Stimulated activated CD8-positive, alpha-beta memory T cell treated with anti-CD3 and anti-CD28 coated beads, Interleukin-7, amount 100 ng/mL, for 1 hour (primary cell): ENCODE data around the gene RAB36.

Experiments
- DNase-seq, 2 donors: peaks; one replicate each; pipeline ENCODE4 v3.0.0-alpha.2; 2020; ENCODE audit warnings: low read depth in 2 of 2

RAB36 gene, protein sequence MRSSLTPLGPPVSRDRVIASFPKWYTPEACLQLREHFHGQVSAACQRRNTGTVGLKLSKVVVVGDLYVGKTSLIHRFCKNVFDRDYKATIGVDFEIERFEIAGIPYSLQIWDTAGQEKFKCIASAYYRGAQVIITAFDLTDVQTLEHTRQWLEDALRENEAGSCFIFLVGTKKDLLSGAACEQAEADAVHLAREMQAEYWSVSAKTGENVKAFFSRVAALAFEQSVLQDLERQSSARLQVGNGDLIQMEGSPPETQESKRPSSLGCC

DNA sequence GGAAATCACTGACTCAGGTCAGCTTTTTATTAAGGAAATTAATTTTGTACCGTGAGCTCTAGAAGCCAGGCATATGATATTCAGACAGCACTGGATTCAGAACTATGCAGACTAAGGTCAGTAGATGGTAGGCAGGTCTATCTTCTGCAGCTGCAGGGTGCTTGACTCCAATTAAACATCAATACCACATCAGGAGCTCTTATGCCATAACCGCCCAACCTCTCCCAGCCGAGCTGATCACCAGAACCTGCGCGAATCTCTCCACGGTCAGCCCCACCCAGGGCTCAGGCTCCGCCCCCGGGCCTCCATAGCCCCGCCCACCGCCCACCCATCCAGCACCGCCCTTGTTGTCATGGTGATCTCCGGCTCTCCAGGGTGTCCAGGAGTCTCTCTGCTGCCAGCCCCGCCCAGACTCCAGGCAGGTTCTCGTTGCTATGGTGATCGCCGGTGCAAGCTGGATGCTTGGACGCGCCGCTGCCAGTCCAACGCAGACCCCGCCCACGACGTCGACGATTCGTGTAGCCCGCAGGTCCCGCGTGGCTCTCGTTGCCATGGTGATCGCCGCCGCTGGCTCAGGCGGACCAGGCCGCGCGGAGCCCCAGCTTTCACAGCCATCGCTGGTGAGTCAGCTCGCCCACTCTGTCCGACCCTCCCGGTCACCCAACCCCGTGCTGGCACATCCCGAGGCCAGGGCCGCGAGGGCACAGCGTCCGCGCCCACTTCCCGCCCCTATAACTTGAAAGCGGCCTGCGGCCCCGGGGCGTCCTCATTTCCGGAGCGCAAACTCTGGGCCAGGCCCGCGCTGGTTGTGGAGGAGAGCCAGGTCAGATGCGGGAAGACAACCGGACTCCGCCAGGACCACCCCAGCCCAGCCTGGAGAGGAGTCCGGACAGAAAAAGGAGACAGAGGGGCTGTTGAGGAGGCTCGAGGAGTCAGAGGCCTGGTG is at the start of gene RAB36:
RAB36 (plus strand) TSS at position 546 of the 946 bp plus-strand sequence. CDS start 1,140 bp downstream, outside the sequence.
- DNase-seq: peak; percentile 67 to 68

DNA sequence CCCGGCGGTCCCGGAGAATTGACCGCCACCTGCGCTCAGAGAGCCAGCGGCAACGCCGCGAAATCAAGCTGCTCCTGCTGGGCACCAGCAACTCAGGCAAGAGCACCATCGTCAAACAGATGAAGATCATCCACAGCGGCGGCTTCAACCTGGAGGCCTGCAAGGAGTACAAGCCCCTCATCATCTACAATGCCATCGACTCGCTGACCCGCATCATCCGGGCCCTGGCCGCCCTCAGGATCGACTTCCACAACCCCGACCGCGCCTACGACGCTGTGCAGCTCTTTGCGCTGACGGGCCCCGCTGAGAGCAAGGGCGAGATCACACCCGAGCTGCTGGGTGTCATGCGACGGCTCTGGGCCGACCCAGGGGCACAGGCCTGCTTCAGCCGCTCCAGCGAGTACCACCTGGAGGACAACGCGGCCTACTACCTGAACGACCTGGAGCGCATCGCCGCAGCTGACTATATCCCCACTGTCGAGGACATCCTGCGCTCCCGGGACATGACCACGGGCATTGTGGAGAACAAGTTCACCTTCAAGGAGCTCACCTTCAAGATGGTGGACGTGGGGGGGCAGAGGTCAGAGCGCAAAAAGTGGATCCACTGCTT is 49.4 kb upstream of the RAB36 start:
- no peak for DNase-seq

DNA sequence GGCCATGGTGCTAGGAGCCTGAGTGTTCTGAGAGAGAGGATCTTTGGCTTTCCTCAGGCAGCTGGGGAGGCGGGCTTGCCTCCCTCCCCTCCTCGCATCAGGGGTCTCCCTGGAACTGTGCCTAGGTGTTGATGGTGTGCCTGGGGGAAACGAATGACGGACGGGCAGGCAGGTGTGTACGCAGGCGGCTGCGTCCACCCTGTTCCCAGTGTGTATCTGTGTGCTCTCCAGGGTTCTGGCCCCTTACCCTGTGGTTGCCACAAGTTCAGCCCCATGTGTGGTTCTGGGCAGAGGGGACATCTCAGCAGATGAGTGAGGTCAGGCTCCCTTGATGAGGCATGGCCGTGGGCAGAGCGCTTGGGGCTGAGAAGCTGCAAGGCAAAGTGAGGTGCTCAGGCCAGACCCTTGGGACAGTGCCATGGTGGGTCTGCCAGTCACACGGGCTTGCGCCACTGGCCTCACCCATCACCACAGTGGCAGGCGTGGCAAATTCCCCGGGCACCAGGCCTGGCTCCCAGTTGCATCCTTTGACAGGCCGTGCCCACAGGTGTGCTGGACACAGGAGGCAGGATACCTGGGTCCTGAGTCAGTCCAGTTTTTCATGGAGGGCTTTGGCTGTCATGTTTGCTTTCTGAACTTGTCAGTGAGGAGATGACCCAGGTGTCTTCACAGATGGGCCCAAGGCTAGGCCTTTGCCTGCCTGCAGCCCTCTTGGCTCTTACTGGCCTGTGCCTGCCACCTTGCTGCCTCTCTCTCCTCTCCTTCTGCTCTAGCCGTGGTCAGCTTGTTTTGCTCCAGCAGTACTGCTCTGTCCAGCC is 47.7 kb upstream of the RAB36 start:
- DNase-seq: no peak

DNA sequence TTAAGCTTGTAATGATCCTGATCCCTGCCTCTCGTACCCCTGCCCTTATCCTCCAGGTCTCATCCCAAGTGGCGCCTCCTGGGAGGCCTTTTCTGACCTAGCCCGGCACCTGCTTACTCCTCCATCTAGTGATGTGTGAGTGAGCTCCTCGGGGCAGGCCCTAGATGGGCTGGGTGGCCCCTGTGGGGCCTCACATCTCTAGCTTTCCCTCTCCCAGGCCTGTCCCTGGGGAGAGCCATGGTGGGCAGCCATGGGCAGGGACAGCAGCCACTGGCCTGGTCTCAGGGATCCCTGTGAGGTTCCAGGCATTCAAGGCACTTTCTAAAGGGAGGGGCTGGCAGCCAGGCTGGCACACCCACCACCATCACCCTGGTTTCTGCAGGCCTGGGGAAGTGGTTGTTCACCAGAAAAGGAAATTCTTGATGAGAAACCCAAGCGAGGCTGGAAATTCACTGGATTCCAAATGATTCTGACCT is 47.0 kb upstream of the RAB36 start:
- DNase-seq: no peak

DNA sequence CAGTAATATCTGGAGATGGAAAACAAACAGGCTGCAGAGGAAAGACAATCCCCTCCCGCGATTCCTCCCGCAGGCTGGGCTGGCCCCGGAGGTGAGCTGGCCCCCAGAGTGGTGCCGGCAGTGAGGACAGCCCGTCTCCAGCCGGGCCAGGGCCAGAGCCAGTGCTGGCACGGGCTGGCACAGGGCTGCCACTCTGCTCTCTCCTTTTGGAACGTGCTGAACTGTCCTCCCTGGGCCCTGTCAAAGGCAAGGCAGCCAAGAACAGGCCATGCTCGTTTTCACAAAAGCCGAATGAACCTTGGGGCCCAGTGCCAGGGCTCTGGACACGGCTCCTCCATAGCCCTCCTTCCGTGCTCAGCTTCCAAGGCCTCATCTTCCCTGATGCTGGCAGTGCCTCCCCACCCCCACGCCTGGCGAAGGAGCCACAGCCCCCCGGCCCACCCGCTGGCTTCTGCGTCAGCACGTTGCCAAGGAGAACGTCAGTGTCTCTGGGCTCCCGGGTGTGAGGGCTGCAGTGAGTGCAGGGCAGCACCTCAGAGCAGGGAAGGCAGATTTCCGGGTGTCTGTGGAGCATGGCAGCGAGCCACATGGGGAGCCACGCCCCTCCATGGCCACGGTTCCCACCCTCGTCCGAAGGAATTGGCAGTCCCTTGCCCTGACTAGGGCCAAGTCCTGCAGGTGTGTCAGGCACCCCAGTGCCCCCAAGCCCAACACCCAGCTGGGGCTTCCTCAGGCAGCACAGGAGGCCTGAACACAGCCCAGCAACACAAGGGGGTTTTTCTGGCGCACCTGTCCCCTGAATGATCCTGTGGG is 46.4 kb upstream of the RAB36 start:
- no peak for DNase-seq

DNA sequence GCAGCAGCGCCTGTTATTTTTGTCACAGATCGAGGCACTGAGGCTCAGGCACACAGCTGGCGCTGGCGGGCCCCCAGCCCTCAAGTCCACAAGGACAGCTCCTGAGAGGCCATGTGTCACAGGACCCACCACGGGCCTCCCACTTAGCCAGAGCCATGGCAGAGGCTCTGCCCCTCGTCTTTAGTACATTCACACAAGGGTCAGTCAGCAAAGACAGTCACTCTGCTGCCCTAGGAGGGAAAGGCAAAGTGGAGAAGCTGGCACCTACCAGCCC is 45.8 kb upstream of the RAB36 start:
- DNase-seq: no peak

DNA sequence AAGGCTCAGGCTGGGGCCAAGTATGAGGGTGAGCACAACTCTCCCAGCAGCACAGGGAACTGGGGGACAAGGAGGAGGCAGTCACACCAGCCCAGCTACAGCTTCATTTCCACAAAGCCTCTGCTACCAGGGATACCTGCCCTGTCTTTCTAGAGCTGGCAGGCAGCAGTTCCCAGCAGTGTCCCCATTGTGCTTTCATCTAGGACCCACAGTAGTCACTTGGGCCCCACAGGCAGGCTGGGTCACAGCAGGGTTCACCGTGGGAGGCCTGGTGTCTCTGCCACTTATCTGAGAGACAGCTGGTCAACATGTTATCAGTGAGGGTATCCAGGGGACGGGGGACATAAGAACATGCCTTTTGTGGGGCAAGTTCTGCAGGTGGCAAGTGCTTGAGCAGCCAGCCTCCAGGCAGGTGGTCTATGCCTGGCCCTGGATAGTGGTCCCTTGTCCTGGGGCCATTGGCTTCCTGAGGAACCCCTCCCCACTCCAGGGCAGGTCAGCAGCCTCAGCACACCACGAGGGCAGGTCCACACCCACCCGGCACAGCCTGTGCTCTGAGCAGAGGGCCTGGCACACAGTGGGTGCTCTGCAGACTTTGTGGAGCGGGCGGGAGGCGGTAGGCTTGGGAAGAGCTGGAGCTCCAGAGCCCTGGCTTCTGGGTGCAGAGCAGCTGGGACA is 45.0 kb upstream of the RAB36 start:
- no peak for DNase-seq

DNA sequence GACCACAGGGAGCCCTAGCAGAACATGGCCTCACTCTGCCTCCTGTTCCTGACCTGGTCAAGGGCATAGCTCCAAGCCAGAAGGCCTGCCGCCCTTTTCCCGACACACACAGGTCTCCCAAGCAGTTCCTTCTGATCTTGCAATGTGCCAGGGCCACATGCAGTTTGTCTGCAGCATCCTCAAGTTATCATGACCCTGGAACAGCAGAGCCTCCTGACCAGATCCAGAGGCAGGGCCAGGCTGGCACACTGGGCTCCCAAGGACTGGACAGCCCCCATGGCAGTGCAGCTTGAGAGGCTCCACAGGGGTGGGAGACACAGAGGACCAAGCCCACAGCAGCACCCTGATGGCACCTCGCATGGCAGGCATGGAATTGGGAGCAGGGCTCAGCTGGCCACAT is 43.8 kb upstream of the RAB36 start:
- no peak for DNase-seq

DNA sequence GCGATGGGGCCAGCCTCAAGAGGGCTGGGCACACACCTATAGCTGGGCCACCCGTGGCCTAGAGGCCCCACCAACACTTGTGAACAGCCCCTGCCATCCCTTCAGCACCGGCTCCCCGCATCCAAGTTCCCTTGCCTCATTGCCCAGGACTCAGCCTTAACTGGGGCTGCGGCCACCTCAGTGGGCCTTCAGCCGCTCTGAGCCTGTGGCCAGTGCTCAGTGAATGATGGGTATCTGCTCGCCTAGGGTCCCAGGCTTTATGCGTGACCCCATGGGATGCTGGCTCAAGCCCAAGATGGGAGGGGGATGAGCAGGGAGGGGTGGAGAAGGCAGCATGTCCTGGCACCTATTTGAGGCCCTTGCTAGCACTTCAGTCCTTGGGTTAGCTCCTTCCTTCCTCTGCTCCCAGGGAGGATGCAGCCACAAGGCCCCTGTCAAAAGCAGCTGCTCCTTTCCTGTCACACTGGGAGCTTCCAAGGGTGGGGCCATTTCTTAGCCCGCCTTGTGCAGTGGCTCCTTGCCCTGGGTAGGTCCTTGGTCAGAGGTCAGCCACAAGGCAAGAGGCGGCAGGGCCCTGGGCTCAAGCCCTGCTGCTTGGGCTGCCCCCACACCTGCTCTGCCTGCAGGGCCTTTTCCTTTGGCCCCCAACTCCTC is 43.1 kb upstream of the RAB36 start:
- DNase-seq: no peak

DNA sequence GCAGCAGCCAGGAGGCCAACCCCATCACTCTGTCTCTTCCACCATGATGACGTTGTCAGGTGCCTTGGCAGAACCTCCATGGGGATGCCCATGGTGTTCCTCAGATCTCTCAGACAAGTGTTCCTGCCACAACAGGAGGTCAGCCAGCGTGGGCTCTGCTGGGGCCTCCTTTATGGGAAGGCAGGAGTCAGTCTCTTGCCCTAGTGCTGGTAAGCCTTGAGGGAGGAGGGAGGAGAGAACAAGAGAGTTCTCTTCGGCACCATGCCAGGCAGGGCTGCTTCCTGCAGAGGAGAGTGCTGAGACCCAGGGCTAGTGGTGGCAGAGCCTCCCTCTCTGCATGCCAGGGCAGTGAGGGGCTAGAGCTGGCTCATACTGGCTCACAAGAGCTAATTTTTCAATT is 42.5 kb upstream of the RAB36 start:
- no peak for DNase-seq

DNA sequence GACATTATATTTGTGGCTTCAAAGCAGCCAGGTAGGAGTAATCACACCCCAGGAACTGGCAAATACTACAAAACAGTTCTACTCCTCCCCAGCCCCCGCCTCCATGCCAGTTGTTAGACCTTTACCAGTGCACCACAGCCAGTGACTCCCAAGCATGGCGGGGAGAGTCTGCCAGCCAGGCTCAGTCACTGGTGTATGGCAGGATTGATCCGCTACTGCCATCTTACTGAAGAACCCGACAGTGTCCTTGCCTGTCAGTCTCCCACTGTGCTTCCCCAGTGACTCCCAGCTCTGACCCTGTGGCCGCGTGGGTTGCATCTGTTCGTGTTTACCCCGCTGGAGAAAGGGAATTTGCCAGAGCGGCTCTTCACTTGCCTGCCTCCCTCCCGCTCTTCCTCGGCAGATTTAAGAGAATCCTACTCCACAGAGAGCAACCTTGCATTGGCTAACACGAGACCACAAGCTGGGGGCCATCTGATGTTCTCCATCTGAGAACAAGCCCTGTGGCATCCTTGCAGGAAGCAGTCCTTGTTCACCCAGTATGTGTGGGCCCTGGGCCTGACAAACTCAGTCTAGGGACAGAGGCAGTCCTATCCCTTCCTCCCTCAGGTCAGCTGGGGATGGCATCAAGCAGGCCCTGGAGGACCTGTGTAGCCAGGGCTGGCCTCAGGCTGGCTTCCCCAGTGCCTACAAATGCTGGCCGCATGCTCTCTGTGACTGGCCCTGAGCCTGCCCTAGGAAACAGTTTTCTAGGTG is 41.9 kb upstream of the RAB36 start:
- no peak for DNase-seq

DNA sequence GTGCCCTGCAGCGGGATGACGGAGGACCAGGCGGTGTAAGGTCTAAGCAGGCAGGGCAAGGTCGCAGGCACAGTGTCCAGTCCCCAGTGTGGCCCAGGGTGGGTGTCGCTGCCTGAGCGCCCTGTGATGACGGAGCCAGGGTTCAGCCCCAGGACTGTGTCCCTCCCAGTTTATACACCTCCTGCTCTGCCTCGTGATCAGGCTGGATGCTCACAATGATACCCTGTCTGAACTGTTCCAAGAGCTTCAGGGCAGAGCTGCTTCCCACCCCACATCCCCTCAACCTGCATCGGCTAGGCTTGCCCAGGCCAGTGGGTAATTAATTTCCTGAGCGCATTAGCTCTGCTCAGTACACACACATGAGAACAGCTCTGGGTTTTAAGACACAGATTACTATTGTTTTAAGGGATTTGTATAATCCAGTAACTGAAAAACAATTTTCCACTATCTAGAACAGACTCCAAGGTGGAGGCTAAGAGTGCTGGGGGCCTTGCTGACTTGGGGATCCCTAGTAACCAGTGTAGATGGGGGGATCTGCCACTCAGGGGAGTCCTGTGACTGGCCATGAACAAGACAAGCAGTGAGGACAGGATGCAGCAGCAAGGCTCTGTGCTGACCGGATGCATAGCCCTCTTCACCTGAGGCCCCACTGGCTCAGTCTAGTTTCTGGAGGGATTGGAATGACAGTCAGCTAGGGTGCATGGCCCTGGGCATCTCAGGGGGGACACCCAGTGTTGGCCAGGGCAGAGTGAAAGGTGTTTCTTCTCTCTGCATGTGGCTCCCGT is 40.9 kb upstream of the RAB36 start:
- DNase-seq: no peak

DNA sequence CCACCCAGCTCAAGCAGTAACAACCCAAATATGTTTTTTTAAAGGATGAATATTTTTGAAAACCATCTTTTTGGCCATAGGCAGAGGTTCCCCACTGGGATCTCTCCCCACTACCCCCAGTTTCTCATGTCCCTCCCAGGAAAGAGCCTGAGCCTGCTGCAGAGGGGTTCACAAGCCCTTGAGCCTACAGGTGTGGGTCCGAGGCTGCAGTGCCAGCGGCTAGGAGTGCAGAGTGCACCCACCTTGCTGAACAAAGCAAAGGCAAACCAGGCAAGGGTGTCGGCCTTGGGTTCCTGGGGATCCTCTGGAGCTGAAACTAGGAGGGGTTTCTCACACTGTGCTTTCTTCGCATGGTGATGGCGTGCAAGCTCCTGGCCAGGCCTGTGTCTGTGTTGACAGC is 40.0 kb upstream of the RAB36 start:
- no peak for DNase-seq

DNA sequence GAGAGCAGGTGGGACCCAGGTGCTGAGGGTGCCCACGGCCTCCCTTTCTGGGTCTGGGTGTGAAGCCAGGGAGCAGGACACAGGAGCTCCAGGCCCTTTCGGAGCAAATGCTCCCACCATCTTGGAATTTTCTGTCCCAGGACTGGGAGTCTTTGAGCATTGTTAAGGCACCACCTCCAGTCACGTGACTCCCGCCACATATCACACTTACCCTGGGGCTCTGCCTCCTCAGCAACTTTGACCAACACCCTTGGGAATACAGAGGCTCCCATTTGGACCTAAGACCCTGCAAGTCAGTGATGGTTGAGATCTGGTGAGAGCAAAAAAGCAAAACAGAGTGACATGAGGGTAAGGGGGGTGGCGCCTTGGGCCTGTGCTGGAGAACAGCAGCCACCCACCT is 39.4 kb upstream of the RAB36 start:
- no peak for DNase-seq

DNA sequence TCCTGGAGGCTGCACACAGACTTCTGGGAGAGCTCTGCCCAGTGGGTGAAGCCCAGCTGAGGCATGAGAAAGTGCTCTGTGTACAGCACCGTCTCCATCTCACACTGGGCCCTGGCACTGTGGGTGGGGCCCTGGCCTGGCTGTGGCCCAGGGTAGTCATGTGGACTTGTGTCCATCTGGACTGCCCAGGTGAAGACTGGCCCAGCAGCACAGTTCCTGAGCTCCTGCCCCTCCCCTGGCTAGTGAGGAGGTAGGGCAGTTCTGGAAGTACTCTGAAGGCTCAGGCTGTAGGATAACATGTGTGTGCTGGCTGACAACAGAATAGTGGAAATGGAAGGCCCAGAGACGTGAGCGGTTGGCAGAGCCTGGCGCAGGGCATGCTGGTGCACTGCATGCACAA is 38.9 kb upstream of the RAB36 start:
- no peak for DNase-seq

DNA sequence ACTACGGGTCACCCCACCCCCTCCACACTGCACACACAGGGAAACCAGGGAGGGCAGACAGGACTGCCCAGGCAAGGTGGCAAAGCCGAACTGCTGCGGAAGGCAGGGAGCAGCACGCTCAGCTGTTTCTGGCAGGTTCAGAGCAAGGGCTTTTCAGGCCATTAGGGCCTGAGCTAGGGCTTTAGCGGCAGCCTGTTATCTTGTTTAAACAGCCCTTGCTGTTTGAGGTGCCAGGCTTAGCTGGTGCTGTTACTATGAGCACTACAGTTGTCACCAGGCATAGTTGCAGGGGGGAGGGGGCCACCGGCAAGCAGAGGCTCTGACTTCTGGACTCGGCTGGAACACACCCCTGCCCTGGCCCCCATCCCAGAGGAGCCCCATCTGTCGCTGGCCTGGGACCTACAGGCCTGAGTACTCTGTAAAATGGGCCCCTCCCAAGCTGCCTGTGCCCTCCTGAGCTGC is 38.3 kb upstream of the RAB36 start:
- DNase-seq: no peak

DNA sequence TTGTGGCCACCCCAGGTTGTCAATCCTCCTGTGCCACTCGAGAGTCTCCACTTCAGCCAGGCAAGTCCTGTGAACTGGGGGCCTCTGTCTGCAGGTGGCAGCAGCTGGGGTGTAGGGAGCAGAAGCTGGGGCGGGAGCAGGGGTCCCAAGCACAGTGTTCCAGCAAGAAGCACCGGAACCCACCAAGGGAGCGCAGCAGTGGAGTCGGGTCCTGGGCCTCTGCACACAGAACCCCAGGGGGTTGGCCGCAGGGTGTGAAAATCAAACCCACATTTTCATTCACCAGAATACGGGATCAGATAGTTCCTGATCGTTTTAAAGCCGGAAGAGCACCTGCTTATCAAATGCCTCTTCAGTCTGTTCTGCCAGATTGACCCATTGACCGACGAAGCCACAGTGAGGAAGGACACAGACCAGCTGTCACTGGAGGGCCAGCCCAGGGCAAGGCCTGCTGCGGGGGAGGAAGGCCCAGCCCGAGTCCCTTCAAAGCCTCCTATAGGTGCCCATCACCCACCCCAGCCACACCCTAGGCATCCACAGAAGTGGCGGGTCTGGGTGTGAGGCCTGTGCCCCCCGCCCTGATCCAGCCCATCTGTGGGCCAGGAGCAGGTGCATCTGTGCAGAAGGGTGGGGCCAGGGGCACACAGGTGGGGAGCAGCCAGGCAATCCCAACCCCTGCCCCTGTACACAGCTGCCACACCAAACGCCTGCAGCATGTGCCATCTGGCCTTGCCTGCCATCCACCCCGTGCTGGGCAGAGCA is 37.6 kb upstream of the RAB36 start:
- no peak for DNase-seq
